HG03378 (cell line): ENCODE measurements around the gene DNAH14.

Experiments
- ATAC-seq: cut with Tn5 transposase; IDR thresholded peaks from one replicate; pipeline ENCODE4 v1.9.1; 2021; ENCODE audit warnings: mild to moderate bottlenecking, moderate library complexity; ENCODE audit not compliant: unreplicated experiment

Gene DNAH14

DNA sequence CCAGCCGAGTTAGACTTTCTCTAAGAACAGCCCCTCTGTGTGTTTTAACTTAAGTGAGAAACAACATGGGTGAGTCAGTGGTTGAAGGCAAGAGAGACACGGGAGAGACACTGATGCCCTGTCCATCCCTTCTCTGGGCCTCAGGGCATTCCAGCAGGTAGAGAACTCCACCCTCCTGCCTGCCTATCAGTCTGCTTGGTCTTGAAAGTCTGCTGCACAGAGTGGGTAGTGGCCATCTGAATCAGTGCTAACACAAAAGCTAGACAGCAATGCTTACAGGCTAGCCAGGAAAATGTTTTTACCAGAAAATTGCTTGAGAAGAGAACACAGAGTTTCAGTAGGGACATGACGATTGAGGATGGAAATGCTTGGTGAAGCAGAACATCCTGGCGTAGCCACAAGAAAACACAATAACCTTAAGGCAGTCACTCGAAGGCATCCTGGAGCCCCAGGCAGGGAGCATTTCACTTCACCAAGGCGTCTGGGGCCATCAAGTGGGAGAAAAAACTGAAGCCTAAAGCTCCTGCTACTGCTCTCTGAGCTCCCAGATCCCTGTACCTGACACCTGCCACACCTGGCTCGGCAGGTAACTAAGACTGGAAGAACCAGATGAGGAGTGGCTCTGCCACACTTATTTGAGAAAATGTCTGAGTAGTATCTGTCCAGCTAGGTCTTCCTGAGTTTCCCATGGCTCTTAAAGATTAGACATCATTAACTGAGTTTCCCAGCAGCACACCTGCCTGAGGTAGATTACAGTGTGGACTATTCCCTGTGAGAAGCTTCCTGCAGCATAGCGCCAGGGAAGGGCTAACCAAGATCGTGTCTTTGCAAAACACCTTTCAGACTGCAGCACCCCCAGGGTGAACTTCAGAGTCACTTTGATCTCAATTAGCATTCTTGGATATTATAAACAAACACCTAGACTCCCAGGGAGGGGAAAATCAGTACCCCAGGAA, 516.4 kb downstream of the DNAH14 start:
- no peak for ATAC-seq

DNA sequence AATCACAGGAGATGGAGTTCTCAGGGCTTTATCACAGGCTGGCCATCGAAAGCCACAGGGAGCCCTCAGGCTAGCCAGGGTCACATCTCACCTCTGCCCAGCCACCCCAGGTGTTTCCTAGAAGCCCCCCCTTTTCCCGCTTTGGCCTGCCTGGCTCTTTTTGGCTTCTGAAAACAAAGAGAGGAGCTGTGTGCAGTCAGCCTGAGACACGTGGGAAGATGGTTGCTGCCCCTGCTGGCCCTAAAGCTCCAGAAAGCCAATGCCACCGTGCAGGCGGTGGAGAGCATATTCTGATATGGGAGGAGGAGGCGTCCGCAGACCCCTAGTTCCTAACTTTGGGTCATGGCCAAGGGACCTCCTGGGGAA, 517.1 kb downstream of the DNAH14 start:
- ATAC-seq = no peak

- ATAC-seq = no peak
These were observed 517.6 kb downstream of the DNAH14 start for GRCh38 chr1:225446981-225447615.

DNA sequence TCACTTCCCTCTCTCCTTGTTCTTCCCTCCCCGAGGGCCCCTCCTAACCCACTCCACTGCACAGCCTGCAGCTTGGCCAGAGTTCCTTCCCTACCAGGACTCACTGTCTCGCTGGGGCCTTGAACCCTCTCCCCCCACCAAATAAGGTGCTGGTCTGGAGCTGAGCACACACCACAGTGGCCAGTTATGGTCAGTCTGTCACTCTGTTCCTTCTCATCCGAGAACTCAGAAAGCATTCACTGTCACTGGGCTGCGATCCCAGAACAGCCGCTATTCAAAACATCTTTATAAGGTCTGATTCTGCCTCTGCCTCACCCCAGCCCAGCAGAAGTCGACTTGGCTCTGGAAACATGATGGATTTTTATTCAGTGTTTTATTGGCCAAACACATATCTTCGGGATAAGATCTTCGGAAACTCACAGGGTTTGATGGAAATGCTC, 518.2 kb downstream of the DNAH14 start:
- ATAC-seq = no peak

- ATAC-seq = no peak
These were observed 518.8 kb downstream of the DNAH14 start for GRCh38 chr1:225448146-225448805.
